ENCODE results near the gene RAD51B. TPM values are rescaled to one million over a fixed set of nuclear protein-coding genes. Genes with fewer than 3 reads are reported as not detected.

Gene RAD51B
- total RNA-seq, 3 donors from 2014 or later: 10.6 to 77.6 (median 33.8) TPM

GRCh38 chr14:68336165-68336564 is 516.6 kb downstream of the RAD51B start:
- no peaks in the 10 kb centered on the region for H3K36me3 ChIP-seq
- DNase-seq (ENCODE audit: low spot score in 2 of 2): no peak
- H3K4me3 ChIP-seq: no peak overlapping the region
- no peak overlapping the region for H3K27ac ChIP-seq
- TF ChIP-seq POLR2AphosphoS5 (IDR thresholded peaks at IDR 0.05) (no peak), POLR2A (IDR thresholded peaks at IDR 0.05) (no peak)
- intact Hi-C loops (cut with DNase I; ENCODE audit: low total_unique reads): no loop called here
- no peaks in the 10 kb centered on the region for H3K27me3 ChIP-seq
- no peaks in the 10 kb centered on the region for H3K4me1 ChIP-seq
- no peaks in the 10 kb centered on the region for H3K9me3 ChIP-seq

- H3K4me1 ChIP-seq: no peaks in the 10 kb centered on the region
- H3K27ac ChIP-seq: no peak overlapping the region
- no peak for TF ChIP-seq CTCF (IDR thresholded peaks at IDR 0.05)
- TF ChIP-seq POLR2AphosphoS5 (IDR thresholded peaks at IDR 0.05): no peak
- no peak for TF ChIP-seq POLR2A (IDR thresholded peaks at IDR 0.05)
These were observed 517.7 kb downstream of the RAD51B start for GRCh38 chr14:68337279-68337678.

GRCh38 chr14:68340262-68340661 is 520.7 kb downstream of the RAD51B start:
- Histone ChIP-seq H3K27me3 (no peaks in the 10 kb centered on the region), H3K27ac (no peak overlapping the region), H3K4me1 (no peaks in the 10 kb centered on the region), H3K9me3 (no peaks in the 10 kb centered on the region), H3K36me3 (no peaks in the 10 kb centered on the region), H3K4me3 (no peak overlapping the region)
- no peak for DNase-seq (ENCODE audit: low spot score in 2 of 2)
- no peak for TF ChIP-seq POLR2A (IDR thresholded peaks at IDR 0.05)
- TF ChIP-seq POLR2AphosphoS5 (IDR thresholded peaks at IDR 0.05): no peak
- no peak for TF ChIP-seq CTCF (IDR thresholded peaks at IDR 0.05)
- intact Hi-C loops (cut with DNase I; ENCODE audit: low total_unique reads): no loop called here

More at GRCh38 chr14:68337279-68337678, 517.7 kb downstream of the RAD51B start:
- Histone ChIP-seq H3K4me3 (no peak overlapping the region), H3K36me3 (no peaks in the 10 kb centered on the region), H3K27me3 (no peaks in the 10 kb centered on the region), H3K9me3 (no peaks in the 10 kb centered on the region)
- intact Hi-C loops (cut with DNase I; ENCODE audit: low total_unique reads): no loop called here
- DNase-seq (ENCODE audit: low spot score in 2 of 2): no peak

- intact Hi-C loops (cut with DNase I; ENCODE audit: low total_unique reads): no loop called here
- TF ChIP-seq CTCF (IDR thresholded peaks at IDR 0.05) (no peak), POLR2AphosphoS5 (IDR thresholded peaks at IDR 0.05) (no peak), POLR2A (IDR thresholded peaks at IDR 0.05) (no peak)
- DNase-seq (ENCODE audit: low spot score in 2 of 2): no peak
These were observed 522.0 kb downstream of the RAD51B start for GRCh38 chr14:68341411-68342212.

GRCh38 chr14:68342216-68342763 is 522.7 kb downstream of the RAD51B start:
- no peak for DNase-seq (ENCODE audit: low spot score in 2 of 2)
- H3K4me3 ChIP-seq: no peak overlapping the region
- H3K27ac ChIP-seq: no peak overlapping the region
- no peaks in the 10 kb centered on the region for H3K4me1 ChIP-seq
- no peak for TF ChIP-seq POLR2A (IDR thresholded peaks at IDR 0.05)
- no peak for TF ChIP-seq POLR2AphosphoS5 (IDR thresholded peaks at IDR 0.05)
- TF ChIP-seq CTCF (IDR thresholded peaks at IDR 0.05): no peak
- no peaks in the 10 kb centered on the region for H3K36me3 ChIP-seq
- intact Hi-C loops (cut with DNase I; ENCODE audit: low total_unique reads): no loop called here
- no peaks in the 10 kb centered on the region for H3K9me3 ChIP-seq
- no peaks in the 10 kb centered on the region for H3K27me3 ChIP-seq

More at GRCh38 chr14:68341411-68342212, 522.0 kb downstream of the RAD51B start:
- H3K4me1 ChIP-seq: no peaks in the 10 kb centered on the region
- H3K27ac ChIP-seq: no peak overlapping the region
- H3K27me3 ChIP-seq: no peaks in the 10 kb centered on the region
- no peak overlapping the region for H3K4me3 ChIP-seq
- no peaks in the 10 kb centered on the region for H3K9me3 ChIP-seq
- H3K36me3 ChIP-seq: no peaks in the 10 kb centered on the region
